Measurements from ENCODE around the gene CREB5. TPM values are rescaled to one million over a fixed set of nuclear protein-coding genes. Genes with fewer than 3 reads are reported as not detected.

Gene CREB5
- total and polyA plus RNA-seq, 2 of the 13 experiments (the other 11 are each of a cell fraction or from before 2014, with no cell fraction given): 0.38 to 0.71 TPM

- no peak overlapping the region for H3K9ac ChIP-seq (ENCODE audit: insufficient read depth, low read depth, low read length)
- BruUV-seq (replicated peaks): no TSS peak
- DNase-seq (ENCODE audit: low spot score): no peak
- H4K20me1 ChIP-seq (ENCODE audit: insufficient read depth, low read length): no peaks in the 10 kb centered on the region
- H3K9me3 ChIP-seq (ENCODE audit: low read length): no peaks in the 10 kb centered on the region
- no peak for ATAC-seq
- H3K4me3 ChIP-seq (replicated peaks in 1 of 3; ENCODE audit: insufficient read depth in 1 of 3, low read depth in 2 of 3, low read length in 3 of 3): no peak overlapping the region
- no peak overlapping the region for H3K4me2 ChIP-seq (ENCODE audit: low read depth, low read length)
- 21% methylated on average over 4 of the region's 4 CpGs for WGBS (ENCODE audit: low lambda C conversion rate)
- TF ChIP-seq ATF7 (IDR thresholded peaks at IDR 0.05) (0 out of 2 replicates have a peak, but pooled peaks have one; percentile 5), ATF7 (CRISPR knock-in tag; IDR thresholded peaks at IDR 0.05) (no peak), ZNF260 (CRISPR knock-in tag; IDR thresholded peaks at IDR 0.05; ENCODE audit: borderline replicate concordance, low read depth) (no peak), FLYWCH1 (CRISPR knock-in tag; IDR thresholded peaks at IDR 0.05) (no peak)
- no peak overlapping the region for H2AFZ ChIP-seq (ENCODE audit: low read length)
- no peak for FAIRE-seq
- in situ Hi-C loops (cut with HindIII; ENCODE audit: extremely low pct_ligation_motif_present, low pct_unique_long_range_greater_than_20kb): no loop called here
- ChIA-PET CTCF (ENCODE audit: low intra/inter-chr PET ratio, low total read pairs) (no interaction called here), POLR2A (no interaction called here)
- H3K27me3 ChIP-seq (ENCODE audit: control insufficient read depth in 1 of 2, insufficient read depth in 2 of 2, low read length in 2 of 2): no peaks in the 10 kb centered on the region
- no peaks in the 10 kb centered on the region for H3K36me3 ChIP-seq (replicated peaks in 1 of 2; ENCODE audit: control insufficient read depth in 1 of 2, insufficient read depth in 2 of 2, low read length in 2 of 2)
- intact Hi-C loops (cut with micrococcal nuclease; ENCODE audit: unreplicated experiment): no loop called here
- H3K27ac ChIP-seq (ENCODE audit: extremely low read length, insufficient read depth, low read length): no peak overlapping the region
- no peaks in the 10 kb centered on the region for H3K4me1 ChIP-seq (ENCODE audit: insufficient read depth, low read length)
- no peaks in the 10 kb centered on the region for H3K79me2 ChIP-seq (ENCODE audit: insufficient read depth, low read length)
Observed at GRCh38 chr7:28498636-28499035, 86.3 kb downstream of the CREB5 start.

- Histone ChIP-seq H2AFZ (ENCODE audit: low read length) (no peak overlapping the region), H3K9ac (ENCODE audit: insufficient read depth, low read depth, low read length) (no peak overlapping the region), H3K4me1 (ENCODE audit: insufficient read depth, low read length) (no peaks in the 10 kb centered on the region), H3K4me2 (ENCODE audit: low read depth, low read length) (no peak overlapping the region), H4K20me1 (ENCODE audit: insufficient read depth, low read length) (no peaks in the 10 kb centered on the region), H3K27ac (ENCODE audit: extremely low read length, insufficient read depth, low read length) (no peak overlapping the region), H3K36me3 (replicated peaks in 1 of 2; ENCODE audit: control insufficient read depth in 1 of 2, insufficient read depth in 2 of 2, low read length in 2 of 2) (no peaks in the 10 kb centered on the region), H3K27me3 (ENCODE audit: control insufficient read depth in 1 of 2, insufficient read depth in 2 of 2, low read length in 2 of 2) (no peaks in the 10 kb centered on the region), H3K4me3 (replicated peaks in 1 of 3; ENCODE audit: insufficient read depth in 1 of 3, low read depth in 2 of 3, low read length in 3 of 3) (no peak overlapping the region), H3K9me3 (ENCODE audit: low read length) (no peaks in the 10 kb centered on the region), H3K79me2 (ENCODE audit: insufficient read depth, low read length) (no peaks in the 10 kb centered on the region)
- ChIA-PET POLR2A (no interaction called here), CTCF (ENCODE audit: low intra/inter-chr PET ratio, low total read pairs) (no interaction called here)
- BruUV-seq (replicated peaks): no TSS peak
- in situ Hi-C loops (cut with HindIII; ENCODE audit: extremely low pct_ligation_motif_present, low pct_unique_long_range_greater_than_20kb) (no loop called here), intact Hi-C loops (cut with micrococcal nuclease; ENCODE audit: unreplicated experiment) (no loop called here)
- FAIRE-seq (no peak), ATAC-seq (no peak), DNase-seq (ENCODE audit: low spot score) (no peak)
- WGBS (ENCODE audit: low lambda C conversion rate): 50% methylated on average over 5 of the region's 5 CpGs
- TF ChIP-seq ZBTB38 (CRISPR knock-in tag; IDR thresholded peaks at IDR 0.05) (no peak), FOXO1 (CRISPR knock-in tag; IDR thresholded peaks at IDR 0.05) (no peak), PAF1 (CRISPR knock-in tag; IDR thresholded peaks at IDR 0.05) (no peak), ZNF251 (CRISPR knock-in tag; IDR thresholded peaks at IDR 0.05) (no peak), SAFB2 (CRISPR knock-in tag; IDR thresholded peaks at IDR 0.05; ENCODE audit: borderline replicate concordance, low read depth) (no peak), NPAS2 (CRISPR knock-in tag; IDR thresholded peaks at IDR 0.05; ENCODE audit: borderline replicate concordance) (no peak), ZNF382 (CRISPR knock-in tag; IDR thresholded peaks at IDR 0.05; ENCODE audit: borderline replicate concordance) (no peak), ATRX (CRISPR knock-in tag; IDR thresholded peaks at IDR 0.05; ENCODE audit: borderline replicate concordance) (no peak), HNRNPLL (IDR thresholded peaks at IDR 0.05; ENCODE audit: low read depth, low read length, poor library complexity, severe bottlenecking) (no peak), ZNF576 (CRISPR knock-in tag; IDR thresholded peaks at IDR 0.05) (no peak), ARID5B (CRISPR knock-in tag; IDR thresholded peaks at IDR 0.05) (no peak)
Observed at GRCh38 chr7:28500138-28500537, 87.8 kb downstream of the CREB5 start.
